Uterus (tissue), 4 donors: ENCODE results near the gene CACNA2D4. TPM values are rescaled to one million over a fixed set of nuclear protein-coding genes. Genes with fewer than 3 reads are reported as not detected.

ENCODE experiments used
- DNase-seq, 2 donors: peaks; one replicate each; pipeline ENCODE4 v3.0.0-alpha.2; 2019 to 2020
- H3K27ac ChIP-seq, 2 donors: fragments of 200-600 bp; sonication (generic); 1 replicate in 1 of 2; 2 replicates in 1 of 2; pipeline ENCODE4 v1.5.1; 2016 to 2018
- H3K27me3 ChIP-seq, 2 donors: fragments of 200-600 bp; sonication (generic); one replicate each; pipeline ENCODE4 v1.5.1; 2018 to 2019; ENCODE audit warnings: control low read depth in 1 of 2
- H3K36me3 ChIP-seq, 2 donors: fragments of 200-600 bp; sonication (generic); one replicate each; pipeline ENCODE4 v1.5.1; 2019; ENCODE audit warnings: control low read depth in 1 of 2
- H3K4me1 ChIP-seq, 2 donors: fragments of 200-600 bp; sonication (generic); one replicate each; pipeline ENCODE4 v1.5.1; 2018 to 2019; ENCODE audit warnings: control low read depth in 1 of 2
- H3K4me3 ChIP-seq, 2 donors: fragments of 200-600 bp; sonication (generic); 1 replicate in 1 of 2; 2 replicates in 1 of 2; pipeline ENCODE4 v1.5.1; 2018 to 2019; ENCODE audit warnings: mild to moderate bottlenecking in 1 of 2
- H3K9me3 ChIP-seq, 2 donors: fragments of 200-600 bp; sonication (generic); one replicate each; pipeline ENCODE4 v1.5.1; 2019; ENCODE audit warnings: control low read depth in 1 of 2
- CTCF ChIP-seq, 4 experiments: fragments of 200-600 bp in 2 of 4; fragments of 450-650 bp in 2 of 4; sonication (generic) in 2 of 4; IDR thresholded peaks; one replicate each; pipeline ENCODE4 v1.5.1; 2016 to 2019; ENCODE audit warnings: antibody characterized with exemption in 4 of 4, mild to moderate bottlenecking in 2 of 4, moderate library complexity in 1 of 4
- POLR2A ChIP-seq, 2 donors: fragments of 450-650 bp; IDR thresholded peaks; one replicate each; pipeline ENCODE4 v1.6.1; 2016; ENCODE audit warnings: antibody characterized with exemption in 2 of 2, mild to moderate bottlenecking in 1 of 2, moderate library complexity in 1 of 2
- intact Hi-C: fragments of 100-400 bp; cut with DNase I; formaldehyde crosslinking; loops from one replicate; pipeline ENCODE4 v1.15.1; 2023; ENCODE audit warnings: low total_unique reads
- total RNA-seq, 4 donors: library from RNA; depleted of rRNA in 3 of 4; stranded (reverse); fragments of >200 nt in 3 of 4; gene quantifications; one replicate each; pipeline versions ENCODE4 v1.1.0 to v1.2.4, GENCODE V29; 2014 to 2023
- donor health status: DM: yes; HTN: yes; CAD: no.

CACNA2D4 gene
- 1 to 10 TPM in 3 of 4 donors, not detected in 1; 2.6 to 4.1 (median 4.0) TPM for total RNA-seq

- H3K27ac ChIP-seq: no peak within 1 kb of the TSS
- H3K36me3 ChIP-seq: no peaks in the 10 kb centered on the region
- H3K9me3 ChIP-seq: no peaks in the 10 kb centered on the region
- intact Hi-C loops: no loop called here
- no peaks in the 10 kb centered on the region for H3K4me1 ChIP-seq
- no peak for DNase-seq
- no peaks in the 10 kb centered on the region for H3K27me3 ChIP-seq
- TF ChIP-seq CTCF (IDR thresholded peaks at IDR 0.05) (no peak), POLR2A (IDR thresholded peaks at IDR 0.05) (no peak)
- H3K4me3 ChIP-seq: no peak within 1 kb of the TSS
These were observed at the start of gene CACNA2D4 for GRCh38 chr12:1918081-1918883. Gene CACNA2D4 (minus strand): TSS chr12:1918652. CDS start chr12:1918473, 179 bp downstream.

- Histone ChIP-seq H3K27ac (peak overlapping the region; percentile 90 to 97), H3K27me3 (no peaks in the 10 kb centered on the region), H3K9me3 (no peaks in the 10 kb centered on the region), H3K36me3 (no peaks in the 10 kb centered on the region), H3K4me1 (no peaks in the 10 kb centered on the region), H3K4me3 (no peak overlapping the region)
- no peak for TF ChIP-seq POLR2A (IDR thresholded peaks at IDR 0.05)
- TF ChIP-seq CTCF (IDR thresholded peaks at IDR 0.05): no peak
- no peak for DNase-seq
- intact Hi-C loops: no loop called here
These were observed 48.2 kb upstream of the CACNA2D4 start for GRCh38 chr12:1966561-1967226.

- Histone ChIP-seq H3K27ac (peak overlapping the region; percentile 90 to 97), H3K4me1 (no peaks in the 10 kb centered on the region), H3K9me3 (no peaks in the 10 kb centered on the region), H3K27me3 (no peaks in the 10 kb centered on the region), H3K4me3 (no peak overlapping the region), H3K36me3 (no peaks in the 10 kb centered on the region)
- no peak for DNase-seq
- intact Hi-C loops: no loop called here
- TF ChIP-seq CTCF (IDR thresholded peaks at IDR 0.05): no peak
- TF ChIP-seq POLR2A (IDR thresholded peaks at IDR 0.05): no peak
These were observed 47.5 kb upstream of the CACNA2D4 start for GRCh38 chr12:1965916-1966315.

GRCh38 chr12:1962051-1963020 lies 43.9 kb upstream of the CACNA2D4 start:
- no peak for TF ChIP-seq CTCF (IDR thresholded peaks at IDR 0.05)
- H3K9me3 ChIP-seq: no peaks in the 10 kb centered on the region
- DNase-seq: no peak
- H3K27me3 ChIP-seq: no peaks in the 10 kb centered on the region
- H3K36me3 ChIP-seq: no peaks in the 10 kb centered on the region
- H3K27ac ChIP-seq: peak overlapping the region; percentile 61 to 83
- intact Hi-C loops: no loop called here
- H3K4me3 ChIP-seq: no peak overlapping the region
- no peaks in the 10 kb centered on the region for H3K4me1 ChIP-seq
